Activated CD8-positive, alpha-beta memory T cell treated with anti-CD3 and anti-CD28 coated beads for 1 hour (primary cell): ENCODE data around the gene GNB5.

Experiments used
- DNase-seq, 2 donors: peaks; one replicate each; pipeline ENCODE4 v3.0.0-alpha.2; 2020; ENCODE audit warnings: low read depth in 1 of 2; ENCODE audit errors: extremely low read depth in 1 of 2

Gene GNB5

DNA sequence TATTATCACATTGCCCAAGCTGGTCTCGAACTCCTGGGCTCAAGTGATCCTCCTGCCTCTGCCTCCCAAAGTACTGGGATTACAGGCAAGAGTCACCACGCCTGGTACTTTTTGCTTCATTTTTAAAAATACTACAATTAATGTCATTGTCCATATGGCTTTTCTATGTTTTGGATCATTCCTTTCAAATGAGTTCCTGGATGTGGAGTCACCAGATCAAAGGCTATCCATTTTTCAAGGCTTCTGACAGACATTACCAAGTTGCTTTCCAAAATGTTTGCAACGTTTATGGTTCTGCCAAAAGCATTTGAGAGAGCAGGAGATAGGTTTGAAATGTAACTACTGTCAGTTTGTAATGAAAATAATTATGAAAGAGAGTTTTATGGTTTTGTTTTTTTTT lies 44.4 kb downstream of the GNB5 start:
- DNase-seq, result no peak

DNA sequence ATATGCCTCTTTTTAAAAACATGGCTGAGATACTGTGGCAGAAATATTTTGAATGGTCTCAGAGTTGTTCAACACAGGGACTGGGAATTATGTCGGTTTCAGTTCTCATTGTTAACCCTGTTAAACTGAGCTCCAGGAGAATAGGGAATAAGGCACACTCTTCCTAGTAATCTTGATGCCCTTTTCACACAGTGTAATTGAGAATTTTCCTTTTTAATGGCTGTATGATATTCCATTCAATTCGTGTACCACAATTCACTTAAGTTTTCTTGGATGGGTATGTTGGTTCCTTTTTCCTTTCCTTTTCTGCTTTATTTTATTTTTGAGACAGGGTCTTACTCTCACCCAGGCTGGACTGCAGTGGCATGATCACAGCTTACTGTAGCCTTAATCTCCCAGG lies 44.9 kb downstream of the GNB5 start:
- DNase-seq, result no peak

DNA sequence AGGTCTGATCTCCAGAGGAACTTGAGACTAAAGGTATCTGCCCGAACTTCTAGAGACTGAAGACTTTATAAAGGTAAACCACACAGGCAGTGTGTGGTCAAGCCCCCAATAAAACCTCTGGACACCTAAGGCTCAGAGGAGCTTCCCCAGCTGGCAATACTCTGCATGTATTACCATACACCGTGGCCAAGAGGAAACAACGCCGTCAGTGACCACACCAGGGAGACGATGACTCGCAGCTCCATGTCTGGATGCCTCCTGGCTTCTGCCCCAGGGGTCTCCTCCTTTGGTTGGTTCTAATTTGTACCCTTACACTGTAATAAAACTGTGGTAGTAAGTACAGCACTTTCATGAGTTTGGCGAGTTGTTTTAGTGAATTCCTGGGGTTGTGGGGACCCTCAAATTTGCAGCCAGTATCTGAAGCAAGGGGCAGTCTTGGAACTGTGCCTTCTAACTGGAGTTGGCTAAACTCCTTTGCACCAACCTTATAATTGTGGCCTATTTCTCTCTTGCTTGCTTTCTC lies 46.5 kb downstream of the GNB5 start:
- DNase-seq, result no peak

DNA sequence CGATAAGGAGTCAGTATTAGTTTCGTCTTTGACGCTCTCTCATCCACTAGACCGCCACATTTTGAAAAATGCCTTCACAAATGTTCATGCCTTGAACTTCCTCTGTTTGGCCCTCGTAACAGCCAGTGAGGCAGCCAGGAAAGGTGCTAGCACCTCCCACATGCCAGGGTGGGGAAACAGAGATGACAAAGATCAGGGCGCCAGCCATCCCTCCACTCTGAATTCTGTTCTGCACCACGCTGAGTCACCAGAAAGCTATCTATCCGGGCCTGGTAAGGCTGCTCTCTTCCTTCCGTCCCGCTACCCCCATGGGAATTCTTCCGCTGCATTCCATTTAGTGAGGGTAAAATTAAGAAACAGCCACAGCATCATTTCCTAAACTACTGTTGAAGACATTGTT lies 47.3 kb downstream of the GNB5 start:
- no peak for DNase-seq

DNA sequence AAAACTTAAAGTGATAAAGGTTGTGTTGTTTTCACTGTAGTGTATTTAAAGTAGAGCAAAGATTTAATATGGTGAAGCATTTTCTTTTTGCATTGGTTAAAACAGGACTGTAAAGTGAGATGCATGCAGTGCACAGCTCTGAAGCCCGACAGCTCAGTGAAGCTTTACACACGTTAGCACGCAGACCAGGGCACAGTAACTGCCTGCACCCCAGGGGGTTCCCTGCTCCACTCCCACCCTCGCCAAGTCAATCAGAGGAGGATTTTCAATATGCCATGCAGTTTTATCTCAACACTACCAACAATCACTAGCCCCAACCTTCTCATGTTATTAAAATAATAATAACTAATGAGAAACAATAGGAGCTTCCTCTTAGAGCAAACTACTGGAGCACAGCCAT lies 50.5 kb downstream of the GNB5 start:
- no peak for DNase-seq

DNA sequence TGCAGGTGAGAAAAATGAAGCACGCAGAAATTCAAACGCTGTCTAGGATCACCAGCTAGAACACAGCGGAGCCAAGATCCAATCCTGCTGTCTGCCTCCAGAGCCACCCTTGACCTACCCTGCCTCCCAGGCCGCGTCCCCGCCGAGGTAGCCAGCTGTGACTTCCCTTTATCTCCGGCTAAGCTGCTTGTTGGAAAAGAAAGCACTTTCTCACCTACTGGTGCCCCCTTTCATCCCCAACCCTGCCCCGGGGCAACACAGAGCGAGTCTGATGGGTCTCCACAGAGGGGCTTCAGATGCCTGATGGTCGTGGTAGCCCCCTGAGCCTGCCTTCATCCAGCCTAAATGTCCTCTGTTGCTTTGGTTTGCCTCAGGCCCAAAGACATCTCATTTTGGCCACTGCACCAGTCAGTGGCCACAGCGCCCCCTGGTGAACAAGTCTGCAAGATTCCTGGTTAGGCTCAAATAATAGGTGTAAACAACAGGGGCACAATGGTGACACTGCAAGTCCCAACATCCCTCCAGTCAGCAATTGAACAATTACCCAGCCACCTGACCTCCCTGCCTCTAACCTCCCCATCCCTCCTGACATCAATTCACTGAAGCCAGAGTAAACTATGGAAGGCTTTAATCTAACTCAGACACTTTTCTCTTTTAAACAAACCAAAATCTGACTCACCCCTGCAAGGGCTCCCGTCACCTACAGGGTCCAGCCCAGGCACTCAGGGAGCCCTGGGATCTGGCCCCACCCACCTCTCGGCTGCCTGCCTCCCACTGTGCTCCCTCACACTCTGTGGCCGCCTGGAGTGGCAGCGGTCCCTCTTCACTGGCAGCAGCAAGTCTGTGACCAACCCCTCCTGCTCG lies 51.4 kb downstream of the GNB5 start:
- peak in 1 of 2 donors; percentile 41 for DNase-seq

DNA sequence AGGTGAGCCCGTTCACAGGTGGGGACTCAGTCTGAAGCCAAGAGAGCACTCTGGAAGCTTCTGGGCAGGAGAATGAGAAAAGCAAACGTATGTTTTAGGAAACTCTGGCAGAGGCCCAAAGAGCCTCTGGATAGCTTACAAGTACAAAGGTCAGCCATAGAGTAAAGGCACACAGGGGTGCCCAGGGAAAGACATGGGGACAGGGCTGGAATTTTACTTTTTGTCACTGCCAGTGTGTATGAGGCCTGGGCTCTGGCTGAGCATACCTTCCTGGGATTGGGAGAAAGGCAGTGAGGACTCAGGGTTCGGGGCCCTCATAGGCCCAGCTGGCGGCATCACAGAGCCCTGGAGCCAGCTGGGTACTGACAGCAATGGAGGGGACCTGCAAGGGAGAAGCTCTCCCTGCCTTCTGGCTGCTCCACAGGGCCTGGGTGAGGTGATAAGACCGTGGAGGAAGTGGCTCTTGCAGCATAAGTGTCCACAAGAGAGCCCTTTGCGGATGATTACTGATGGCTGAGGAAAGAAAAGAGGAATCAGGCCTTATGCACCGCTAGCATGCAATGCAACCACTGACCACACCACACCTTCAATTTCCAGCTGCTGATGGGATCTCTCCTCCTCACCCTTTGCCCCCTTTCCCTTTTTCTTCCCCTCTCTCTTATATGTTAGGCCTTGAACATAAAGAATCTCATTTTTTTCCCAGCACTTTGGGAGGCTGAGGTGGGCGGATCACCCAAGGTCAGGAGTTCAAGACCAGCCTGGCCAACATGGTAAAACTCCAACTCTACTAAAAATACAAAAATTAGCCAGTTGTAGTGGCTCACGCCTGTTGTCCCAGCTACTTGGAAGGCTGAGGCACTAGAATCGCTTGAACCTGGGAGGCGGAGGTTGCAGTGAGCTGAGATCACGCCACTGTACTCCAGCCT lies 53.5 kb downstream of the GNB5 start:
- DNase-seq, result no peak

DNA sequence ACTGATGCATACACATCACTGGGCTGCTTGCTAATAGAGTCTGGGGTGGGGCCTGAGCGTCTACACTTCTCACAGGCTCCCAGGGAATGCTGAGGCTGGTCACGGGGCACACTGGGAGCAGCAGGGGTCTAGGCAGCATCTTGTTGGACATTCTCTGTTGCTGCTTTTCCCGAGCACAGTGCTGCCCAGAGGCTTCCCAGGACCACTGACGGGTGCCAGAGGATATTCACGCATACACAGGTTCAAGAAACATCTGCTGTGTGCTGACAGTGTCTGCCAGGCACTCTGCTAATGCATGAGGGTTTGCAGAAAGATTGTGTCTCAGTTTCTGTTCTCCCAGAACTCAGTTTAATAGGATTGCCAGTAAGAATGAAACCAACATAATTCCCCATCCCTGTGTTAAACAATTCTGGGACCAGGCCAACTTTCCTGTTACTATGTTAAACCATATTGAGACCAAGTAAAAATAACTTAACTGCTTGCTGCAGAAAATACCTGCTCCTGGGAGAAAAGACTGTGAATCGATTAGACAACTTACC lies 54.7 kb downstream of the GNB5 start:
- no peak for DNase-seq

DNA sequence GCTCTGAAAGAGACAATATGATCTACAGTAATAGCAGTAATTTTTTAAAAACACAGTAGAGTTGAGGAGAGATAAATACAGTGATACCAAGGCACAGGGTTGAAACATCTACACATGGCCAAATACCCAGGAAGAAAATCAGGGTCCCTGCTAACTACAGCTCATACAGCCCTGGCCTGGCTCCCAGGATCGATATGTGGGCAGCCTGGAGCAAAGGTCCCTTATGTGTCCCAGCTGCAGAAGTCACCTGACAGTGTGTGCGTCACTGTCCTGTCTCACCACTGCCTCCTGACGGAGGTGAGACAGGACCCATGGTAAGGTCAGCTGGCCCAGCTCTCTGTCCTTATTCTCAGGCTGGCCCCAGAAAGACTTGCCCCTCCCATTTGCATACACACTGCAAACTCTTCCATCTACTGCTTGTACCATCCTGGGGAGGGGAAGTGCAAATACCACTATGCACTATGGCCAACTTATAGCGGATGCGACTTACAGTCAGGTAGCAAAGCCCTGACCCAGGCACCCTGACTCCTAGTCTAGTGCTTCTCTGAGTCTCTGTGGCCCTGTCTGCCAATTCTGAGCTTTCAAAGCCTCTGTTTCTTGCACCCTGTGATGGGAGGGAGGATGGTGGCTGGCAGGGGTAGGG lies 56.6 kb downstream of the GNB5 start:
- DNase-seq, result no peak

DNA sequence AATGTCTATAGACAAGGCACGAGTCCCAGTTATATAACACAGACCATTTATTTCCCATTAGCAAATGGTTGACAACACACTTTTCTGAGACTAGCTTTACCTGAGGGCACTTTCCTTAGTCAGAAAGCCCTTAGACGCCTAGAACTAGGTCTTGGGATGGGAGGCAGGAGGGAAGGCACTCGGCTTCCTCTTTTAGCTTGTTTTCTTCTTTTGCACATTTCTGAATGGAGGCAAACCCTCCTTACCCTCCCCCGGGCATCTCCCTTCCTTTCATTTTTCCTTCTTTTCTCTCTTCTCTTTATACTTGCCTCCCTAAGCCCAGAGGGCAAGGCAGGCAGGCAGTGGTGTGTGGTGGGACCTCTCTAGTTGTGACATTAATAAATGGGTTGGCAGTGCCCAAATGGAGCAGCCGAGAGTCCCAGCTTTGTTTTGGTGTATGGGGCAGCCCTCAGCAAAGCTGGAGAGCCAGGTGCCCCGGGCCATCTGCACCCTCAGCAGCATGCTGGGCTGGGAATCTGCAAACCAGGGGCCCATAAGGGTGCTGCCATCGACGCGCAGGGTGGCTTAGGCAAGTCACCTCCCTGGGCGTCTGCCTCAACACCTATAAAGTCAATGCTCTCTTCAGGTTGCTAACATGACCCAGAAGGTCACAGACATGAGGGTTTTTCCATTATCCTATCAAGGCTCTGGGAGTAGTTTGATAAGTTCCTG lies 57.5 kb downstream of the GNB5 start:
- no peak for DNase-seq

DNA sequence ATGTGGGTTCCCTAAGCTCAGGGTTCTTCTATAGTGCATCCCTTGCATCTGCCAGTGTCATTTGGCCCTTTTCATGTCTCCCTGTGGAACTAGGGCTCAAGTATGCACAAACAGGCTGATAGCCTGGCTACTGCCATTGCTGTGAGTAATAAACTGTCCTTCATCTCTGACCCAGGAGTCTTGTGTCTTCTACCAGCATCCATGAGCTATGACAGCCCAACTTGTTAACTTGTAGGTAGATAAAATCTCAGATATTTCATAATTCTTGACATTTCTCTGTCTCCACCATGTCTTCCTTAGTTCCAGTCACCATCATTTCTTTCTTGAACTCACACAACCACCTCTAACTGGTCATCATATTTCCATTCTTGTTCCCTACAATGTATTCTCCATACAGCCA lies 59.1 kb downstream of the GNB5 start:
- no peak for DNase-seq

DNA sequence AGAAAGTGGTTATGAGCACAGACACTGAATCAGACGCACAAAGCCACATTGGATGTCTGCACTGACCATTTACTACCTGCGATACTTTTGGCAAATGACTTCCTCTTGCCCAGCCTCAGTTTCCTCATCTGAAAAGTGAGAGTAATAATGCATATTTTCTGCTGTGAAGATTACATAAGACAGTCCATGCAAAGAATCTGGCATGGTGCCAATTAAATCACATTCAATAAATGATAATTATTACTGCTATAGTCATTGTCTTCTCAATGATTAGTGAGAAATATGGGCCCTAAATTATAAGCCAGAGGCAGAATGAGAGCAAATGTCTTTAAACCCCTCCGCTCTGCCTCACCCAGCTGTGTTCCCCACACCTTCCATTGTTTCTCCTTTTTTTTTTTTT lies 62.6 kb downstream of the GNB5 start:
- DNase-seq, result no peak

DNA sequence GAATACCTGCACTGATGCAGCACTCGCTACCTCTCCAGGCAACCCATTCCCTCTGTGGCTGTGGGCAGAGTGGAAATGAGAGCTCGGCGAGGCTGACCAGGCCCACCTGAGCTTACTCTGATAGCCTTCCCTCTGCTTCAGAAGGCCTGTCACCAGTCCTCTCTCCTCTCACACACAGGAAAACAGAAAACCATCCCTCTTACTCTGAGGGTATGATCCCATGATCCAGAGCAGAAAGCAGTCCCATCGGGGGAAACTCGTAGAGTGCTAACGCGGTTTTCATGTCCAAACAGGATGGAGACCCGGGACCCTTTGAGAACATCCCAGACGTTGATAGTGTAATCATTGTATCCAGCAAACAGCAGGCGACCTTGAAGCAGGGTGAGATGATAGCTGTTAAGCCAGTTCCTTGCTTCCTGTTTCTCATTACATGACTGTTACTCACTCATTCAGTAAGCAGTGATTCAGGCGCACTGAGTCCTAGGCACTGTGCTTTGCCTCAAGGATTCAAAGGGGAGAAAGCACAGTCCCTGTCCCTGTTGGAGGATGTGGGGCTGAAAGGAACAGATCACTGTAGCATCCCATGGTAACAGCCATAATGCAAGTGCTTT lies 66.8 kb downstream of the GNB5 start:
- no peak for DNase-seq

DNA sequence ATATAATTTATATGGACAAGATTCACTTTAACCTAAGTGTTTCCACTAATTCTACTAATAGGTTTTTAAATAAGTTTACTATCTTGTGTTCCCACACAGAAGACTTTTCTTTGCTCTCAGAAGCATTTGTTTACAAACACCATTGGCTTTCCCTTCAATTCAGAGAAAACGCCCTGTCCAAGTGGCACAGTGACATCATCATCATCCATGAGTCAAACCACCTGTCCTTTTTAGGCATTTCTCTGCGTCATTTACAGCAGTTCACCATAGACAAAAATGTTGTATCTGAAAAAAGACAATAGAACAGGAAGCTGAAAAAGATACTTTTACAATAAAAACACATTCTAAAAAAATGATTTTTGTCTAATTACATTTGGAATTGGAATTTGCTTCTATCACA lies 69.3 kb downstream of the GNB5 start:
- DNase-seq, result no peak

DNA sequence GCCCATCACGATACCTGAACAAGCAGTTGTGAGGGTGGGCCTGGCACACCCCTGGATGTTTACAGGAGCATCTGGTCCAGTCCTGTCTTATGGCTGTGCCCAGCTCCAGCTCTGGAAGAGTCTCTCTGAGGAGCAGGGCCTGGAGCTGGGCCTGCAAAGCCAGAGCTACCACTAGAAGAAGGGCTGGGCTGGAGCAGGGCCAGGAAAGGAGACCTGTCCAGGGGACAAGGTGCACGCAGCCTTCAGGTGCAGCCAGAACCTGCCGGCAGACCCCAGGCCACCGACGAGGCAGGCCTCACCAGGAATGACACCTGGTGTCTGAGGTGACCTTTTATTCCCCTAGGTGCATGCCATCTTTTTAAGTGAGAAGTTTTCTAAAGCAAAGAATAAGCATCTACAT lies 70.2 kb downstream of the GNB5 start:
- DNase-seq, result no peak

DNA sequence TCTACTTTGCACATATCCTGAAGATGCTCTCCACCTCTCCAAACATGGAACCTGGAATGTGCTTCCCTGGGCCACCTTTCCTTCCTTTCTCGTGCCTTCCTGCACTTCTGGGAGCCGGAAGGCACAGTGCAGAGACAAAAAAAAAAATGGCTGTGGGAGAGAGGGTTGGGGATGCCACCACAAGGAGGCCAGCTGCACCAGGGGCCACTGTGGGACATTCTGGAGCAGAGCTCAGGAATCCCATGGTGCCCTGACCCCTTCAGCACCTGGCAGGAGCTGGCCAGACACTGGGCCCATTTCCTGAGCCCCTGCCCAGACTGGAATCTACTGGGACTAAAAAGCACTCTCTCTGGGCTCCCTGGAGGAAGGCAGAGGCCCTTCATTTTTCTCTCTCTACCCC lies 70.7 kb downstream of the GNB5 start:
- no peak for DNase-seq

DNA sequence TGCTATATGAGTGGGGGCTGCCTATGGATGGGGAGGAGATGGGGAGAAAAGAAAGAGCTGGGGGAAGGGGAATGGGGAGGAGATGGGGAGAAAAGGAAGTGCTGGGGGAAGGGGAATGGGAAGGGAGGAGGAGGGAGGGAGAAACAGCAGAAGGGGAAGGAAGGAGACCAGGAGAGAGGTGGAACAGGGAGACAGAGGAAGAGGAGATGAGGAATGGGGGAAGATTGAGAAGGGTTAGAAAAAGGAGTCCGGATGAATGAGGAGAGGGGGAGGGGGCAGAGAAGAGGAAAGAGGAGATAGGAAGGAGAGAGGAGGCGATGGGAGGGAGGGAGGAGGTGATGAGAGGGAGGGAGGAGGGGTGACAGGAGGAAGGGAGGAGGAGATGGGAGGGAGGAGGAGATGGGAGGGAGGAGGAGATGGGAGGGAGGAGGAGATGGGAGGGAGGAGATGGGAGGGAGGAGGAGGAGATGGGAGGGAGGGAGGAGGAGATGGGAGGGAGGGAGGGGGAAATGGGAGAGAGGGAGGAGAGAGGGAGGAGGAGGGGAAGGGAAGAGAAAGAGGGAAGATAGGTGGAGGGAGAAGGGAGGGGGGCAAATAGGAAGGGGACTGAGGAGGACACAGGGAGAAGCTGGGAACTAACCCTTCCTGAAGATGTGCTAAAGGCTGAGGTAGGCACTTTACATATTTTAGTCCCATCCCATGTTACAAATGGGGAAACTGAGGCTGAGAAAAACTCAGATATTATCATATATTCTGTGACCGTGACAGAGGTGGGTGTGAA lies 72.0 kb downstream of the GNB5 start:
- DNase-seq, result no peak

DNA sequence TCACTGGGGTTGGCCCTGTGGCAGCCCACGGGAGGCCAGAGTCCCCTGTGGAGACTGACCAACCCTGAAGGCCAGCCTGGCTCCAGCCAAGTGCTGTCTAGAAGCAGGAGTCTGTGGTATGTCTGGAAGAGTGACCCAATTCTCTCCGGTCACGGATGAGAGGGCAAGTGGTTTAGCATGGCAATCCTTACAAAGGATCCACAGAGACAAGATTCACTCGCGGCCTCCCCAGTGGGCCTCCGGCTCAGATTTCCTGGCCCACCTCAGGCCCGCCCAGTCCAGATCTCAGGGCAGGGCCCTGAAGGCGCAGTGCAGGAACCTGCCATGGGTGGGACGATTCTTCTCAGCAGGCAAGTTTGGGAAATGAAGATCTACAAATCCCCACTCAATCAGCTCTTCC lies 73.6 kb downstream of the GNB5 start:
- DNase-seq, result no peak
